Keratinocyte (primary cell): ENCODE measurements around the gene PEX1. TPM values are rescaled to one million over a fixed set of nuclear protein-coding genes. Genes with fewer than 3 reads are reported as not detected.

Source experiments
- DNase-seq: peaks from one replicate; pipeline ENCODE4 v3.0.0-alpha.2; 2011; ENCODE audit warnings: low read depth, missing footprints, low spot score
- FAIRE-seq: peaks from 2 replicates; lab custom pipeline; 2011; peaks lifted over from hg19 to GRCh38; lab: Jason Lieb, UNC
- H2AFZ ChIP-seq: 2 replicates; pipeline ENCODE4 v1.6.0; 2012; ENCODE audit warnings: low read length, control low read depth, inconsistent platforms; ENCODE audit not compliant: control insufficient read depth
- H3K27ac ChIP-seq: 2 replicates; pipeline ENCODE4 v1.5.1; 2011; ENCODE audit warnings: low read length; ENCODE audit not compliant: control insufficient read depth, insufficient read depth
- H3K27me3 ChIP-seq: 3 replicates; pipeline ENCODE4 v1.6.0; 2011; ENCODE audit warnings: low read length; ENCODE audit not compliant: control insufficient read depth, insufficient read depth; ENCODE audit errors: extremely low read depth
- H3K36me3 ChIP-seq, 2 experiments: 2 replicates in 1 of 2; 3 replicates in 1 of 2; pipeline ENCODE4 v1.5.1; 2011; ENCODE audit warnings: low read length in 2 of 2, mild to moderate bottlenecking in 1 of 2; ENCODE audit not compliant: control insufficient read depth in 2 of 2, insufficient read depth in 2 of 2; ENCODE audit errors: extremely low read depth in 1 of 2
- H3K4me1 ChIP-seq: 3 replicates; pipeline ENCODE4 v1.5.1; 2011; ENCODE audit warnings: low read length; ENCODE audit not compliant: control insufficient read depth, insufficient read depth; ENCODE audit errors: extremely low read depth
- H3K4me2 ChIP-seq: 3 replicates; pipeline ENCODE4 v1.6.0; 2011; ENCODE audit warnings: low read depth, low read length; ENCODE audit not compliant: control insufficient read depth, insufficient read depth; ENCODE audit errors: extremely low read depth
- H3K4me3 ChIP-seq, 3 experiments: fragments of 200-600 bp in 1 of 3; sonication (generic) in 1 of 3; 2 replicates in 2 of 3; 3 replicates in 1 of 3; pipeline ENCODE4 v1.5.1; 2011 to 2016; ENCODE audit warnings: low read length in 3 of 3, mild to moderate bottlenecking in 3 of 3, control low read depth in 2 of 3, inconsistent platforms in 1 of 3, low read depth in 1 of 3, mixed read lengths in 1 of 3, mixed run types in 1 of 3, moderate library complexity in 1 of 3; ENCODE audit not compliant: control insufficient read depth in 2 of 3, insufficient read depth in 2 of 3; ENCODE audit errors: extremely low read depth in 1 of 3
- H3K79me2 ChIP-seq: 2 replicates; pipeline ENCODE4 v1.6.0; 2012; ENCODE audit warnings: low read length; ENCODE audit not compliant: control insufficient read depth, insufficient read depth
- H3K9ac ChIP-seq: 3 replicates; pipeline ENCODE4 v1.6.0; 2011; ENCODE audit warnings: low read length; ENCODE audit not compliant: control insufficient read depth, insufficient read depth; ENCODE audit errors: extremely low read depth
- H3K9me1 ChIP-seq: 3 replicates; pipeline ENCODE4 v1.6.0; 2011; ENCODE audit warnings: low read length; ENCODE audit not compliant: control insufficient read depth, insufficient read depth; ENCODE audit errors: extremely low read depth
- H3K9me3 ChIP-seq: 2 replicates; pipeline ENCODE4 v1.5.1; 2012; ENCODE audit warnings: low read depth, low read length; ENCODE audit not compliant: control insufficient read depth
- H4K20me1 ChIP-seq: 3 replicates; pipeline ENCODE4 v1.6.0; 2011; ENCODE audit warnings: low read length; ENCODE audit not compliant: control insufficient read depth, insufficient read depth; ENCODE audit errors: extremely low read depth
- EZH2 ChIP-seq: IDR thresholded peaks from one replicate; pipeline ENCODE4 v1.6.1; 2012; ENCODE audit warnings: inconsistent platforms, mild to moderate bottlenecking, low read length, moderate library complexity
- dilution Hi-C: fragments of 300-500 bp; cut with MboI; formaldehyde crosslinking; loops from one replicate; pipeline ENCODE4 v1.7.0; 2020; ENCODE audit warnings: low sequenced_read_pairs; ENCODE audit not compliant: extremely low pct_ligation_motif_present
- polyA plus RNA-seq, 5 experiments: library from polyadenylated mRNA; depleted of rRNA in 3 of 5; stranded (reverse) in 3 of 5; stranded (forward) in 1 of 5; unstranded in 1 of 5; fragments of >200 nt; gene quantifications; 1 replicate in 1 of 5; 2 replicates in 3 of 5; 3 replicates in 1 of 5; pipeline versions ENCODE4 v1.2.1 to v1.2.3, GENCODE V29; 2011 to 2012; ENCODE audit warnings: missing spikeins in 2 of 5, low read depth in 1 of 5, low replicate concordance in 1 of 5
- TF ChIP-seq, protein P1 (sequence below), 3 experiments: IDR thresholded peaks in 1 of 3; conservative IDR thresholded peaks in 1 of 3; optimal IDR thresholded peaks in 1 of 3; 2 replicates in 2 of 3; 3 replicates in 1 of 3; pipeline versions ENCODE3 to v1.5.1; 2011; ENCODE audit warnings: low read length in 3 of 3, mild to moderate bottlenecking in 3 of 3, moderate library complexity in 2 of 3, control low read depth in 1 of 3, inconsistent platforms in 1 of 3; ENCODE audit not compliant: insufficient read depth in 2 of 3; ENCODE audit errors: extremely low read depth in 1 of 3

PEX1 gene
- polyA plus RNA-seq, 1 donor (not counting 4 experiments of a cell fraction or from before 2014, with no cell fraction given): 17.4 TPM

DNA sequence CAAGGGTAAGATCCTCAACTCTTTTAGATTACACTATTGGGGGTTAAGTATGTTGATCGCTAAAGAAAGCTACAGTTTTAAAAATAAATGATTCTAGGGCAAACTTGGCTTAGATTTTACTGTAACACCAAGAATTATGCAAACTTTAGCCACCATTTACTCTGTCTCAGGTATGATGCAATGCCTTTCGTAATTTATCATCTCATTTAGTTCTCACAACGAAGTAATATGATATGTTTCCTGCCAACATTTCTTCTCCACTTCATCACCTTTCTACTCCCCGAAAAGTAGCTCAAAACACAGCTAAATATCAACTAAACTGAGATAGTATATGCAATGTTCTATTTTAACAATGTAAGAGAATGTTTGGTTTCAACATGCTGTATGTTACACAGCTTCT, 40.8 kb upstream of the PEX1 start:
- DNase-seq (no peak), FAIRE-seq (no peak)
- TF ChIP-seq, protein P1, sequence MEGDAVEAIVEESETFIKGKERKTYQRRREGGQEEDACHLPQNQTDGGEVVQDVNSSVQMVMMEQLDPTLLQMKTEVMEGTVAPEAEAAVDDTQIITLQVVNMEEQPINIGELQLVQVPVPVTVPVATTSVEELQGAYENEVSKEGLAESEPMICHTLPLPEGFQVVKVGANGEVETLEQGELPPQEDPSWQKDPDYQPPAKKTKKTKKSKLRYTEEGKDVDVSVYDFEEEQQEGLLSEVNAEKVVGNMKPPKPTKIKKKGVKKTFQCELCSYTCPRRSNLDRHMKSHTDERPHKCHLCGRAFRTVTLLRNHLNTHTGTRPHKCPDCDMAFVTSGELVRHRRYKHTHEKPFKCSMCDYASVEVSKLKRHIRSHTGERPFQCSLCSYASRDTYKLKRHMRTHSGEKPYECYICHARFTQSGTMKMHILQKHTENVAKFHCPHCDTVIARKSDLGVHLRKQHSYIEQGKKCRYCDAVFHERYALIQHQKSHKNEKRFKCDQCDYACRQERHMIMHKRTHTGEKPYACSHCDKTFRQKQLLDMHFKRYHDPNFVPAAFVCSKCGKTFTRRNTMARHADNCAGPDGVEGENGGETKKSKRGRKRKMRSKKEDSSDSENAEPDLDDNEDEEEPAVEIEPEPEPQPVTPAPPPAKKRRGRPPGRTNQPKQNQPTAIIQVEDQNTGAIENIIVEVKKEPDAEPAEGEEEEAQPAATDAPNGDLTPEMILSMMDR (optimal IDR thresholded peaks at IDR 0.05 in 1 of 3, IDR thresholded peaks at IDR 0.05 in 1 of 3, conservative IDR thresholded peaks at IDR 0.05 in 1 of 3; ENCODE audit: extremely low read depth in 1 of 3, insufficient read depth in 2 of 3, low read length in 3 of 3): no peak
- TF ChIP-seq EZH2: no peak
- dilution Hi-C loops: no loop called here
- H3K27me3 ChIP-seq: no peaks in the 10 kb centered on the region
- no peak overlapping the region for H2AFZ ChIP-seq
- H4K20me1 ChIP-seq: no peaks in the 10 kb centered on the region
- H3K9ac ChIP-seq: no peak overlapping the region
- H3K36me3 ChIP-seq: peaks cover 10 to 24% of the 10 kb centered on the region in 2 experiments
- no peak overlapping the region for H3K4me2 ChIP-seq
- no peaks in the 10 kb centered on the region for H3K9me3 ChIP-seq
- H3K27ac ChIP-seq: no peak overlapping the region
- no peak overlapping the region for H3K4me3 ChIP-seq
- no peaks in the 10 kb centered on the region for H3K79me2 ChIP-seq
- no peaks in the 10 kb centered on the region for H3K4me1 ChIP-seq
- no peaks in the 10 kb centered on the region for H3K9me1 ChIP-seq

DNA sequence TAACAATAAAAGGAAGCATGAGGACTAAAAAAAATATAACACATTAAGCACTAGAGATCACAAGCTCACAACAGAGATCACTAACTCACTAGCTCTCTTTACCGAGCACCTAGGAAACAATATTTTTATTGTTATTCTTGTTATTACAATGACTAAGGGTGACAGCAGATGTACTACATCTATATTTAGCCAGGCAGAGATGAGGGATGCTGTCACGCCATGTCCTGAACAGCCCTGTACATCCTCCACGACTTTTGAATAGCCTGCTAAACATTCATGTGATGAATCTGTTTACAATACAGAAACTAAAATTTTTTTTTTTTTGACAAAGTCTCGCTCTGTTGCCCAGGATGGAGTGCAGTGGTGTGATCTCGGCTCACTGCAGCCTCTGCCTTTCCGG, 39.1 kb upstream of the PEX1 start:
- TF ChIP-seq, protein P1 (optimal IDR thresholded peaks at IDR 0.05 in 1 of 3, IDR thresholded peaks at IDR 0.05 in 1 of 3, conservative IDR thresholded peaks at IDR 0.05 in 1 of 3; ENCODE audit: extremely low read depth in 1 of 3, insufficient read depth in 2 of 3, low read length in 3 of 3): no peak
- TF ChIP-seq EZH2: no peak
- Histone ChIP-seq H3K27me3 (no peaks in the 10 kb centered on the region), H3K4me2 (no peak overlapping the region), H4K20me1 (no peaks in the 10 kb centered on the region), H3K27ac (no peak overlapping the region), H3K4me1 (no peaks in the 10 kb centered on the region), H2AFZ (no peak overlapping the region), H3K4me3 (no peak overlapping the region), H3K9me3 (no peaks in the 10 kb centered on the region), H3K9me1 (no peaks in the 10 kb centered on the region), H3K9ac (no peak overlapping the region), H3K79me2 (no peaks in the 10 kb centered on the region), H3K36me3 (peaks cover 15 to 22% of the 10 kb centered on the region in 2 experiments)
- dilution Hi-C loops: no loop called here
- DNase-seq (no peak), FAIRE-seq (no peak)
